HG03196 (cell line): ENCODE measurements around the gene PSRC1.
A peak's percentile ranks its signal among the peaks of the same experiment; 100 is the strongest.
"Not testable (repeated sequence)": the region's sequence is repeated elsewhere in the genome, so short reads cannot be mapped to it uniquely, and the experiment has no call there.

Source experiments
- ATAC-seq: cut with Tn5 transposase; IDR thresholded peaks from one replicate; pipeline ENCODE4 v1.9.1; 2021; ENCODE audit not compliant: unreplicated experiment

Gene PSRC1

GRCh38 chr1:109282952-109283747 lies at the start of gene PSRC1:
PSRC1 (minus strand) TSS chr1:109283145.
- ATAC-seq, result peak; percentile 94

- no peak for ATAC-seq
These were observed 48.2 kb upstream of the PSRC1 start for GRCh38 chr1:109331113-109331512.

- ATAC-seq, result no peak
These were observed 44.3 kb upstream of the PSRC1 start for GRCh38 chr1:109327285-109327684.

- no peak for ATAC-seq
These were observed 40.0 kb upstream of the PSRC1 start for GRCh38 chr1:109322974-109323373.

DNA sequence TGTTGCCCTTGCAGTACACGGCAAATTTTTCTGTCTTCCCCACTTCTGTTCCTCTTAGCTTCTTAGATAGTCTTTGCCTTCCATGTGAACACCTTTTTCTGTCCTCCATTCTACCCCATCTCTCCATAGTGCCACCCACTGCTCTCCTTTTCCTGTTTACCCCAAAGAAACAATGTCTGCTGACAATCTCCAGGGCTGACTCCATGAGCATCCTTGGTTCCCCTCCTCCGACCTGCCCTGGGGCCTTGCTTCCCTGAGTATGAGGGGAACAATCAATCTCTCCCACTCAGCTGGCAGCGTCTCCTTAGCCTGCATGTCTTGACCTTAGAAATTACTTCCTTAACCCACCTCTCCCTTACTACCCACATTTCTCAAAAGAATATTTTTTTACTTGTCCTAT lies 36.2 kb upstream of the PSRC1 start:
- no peak for ATAC-seq

DNA sequence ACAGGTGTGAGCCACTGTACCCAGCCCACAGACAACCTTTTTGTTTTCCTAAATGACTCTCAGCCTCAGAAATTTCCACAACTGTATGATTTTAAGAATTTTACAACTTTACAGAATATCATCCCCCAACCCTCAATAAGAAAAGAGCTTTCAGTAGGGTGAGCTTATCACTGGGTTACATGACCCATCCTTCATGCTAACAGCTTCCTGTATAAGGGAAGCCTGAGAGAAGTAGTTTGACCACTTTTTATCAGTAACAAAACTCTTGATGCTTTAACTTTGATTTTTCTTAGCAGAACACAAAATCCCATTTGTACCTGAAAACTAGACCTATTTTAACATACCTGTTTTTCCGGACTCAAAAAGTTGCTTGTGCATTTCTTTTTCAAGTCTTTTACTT lies 33.6 kb upstream of the PSRC1 start:
- ATAC-seq, result no peak

DNA sequence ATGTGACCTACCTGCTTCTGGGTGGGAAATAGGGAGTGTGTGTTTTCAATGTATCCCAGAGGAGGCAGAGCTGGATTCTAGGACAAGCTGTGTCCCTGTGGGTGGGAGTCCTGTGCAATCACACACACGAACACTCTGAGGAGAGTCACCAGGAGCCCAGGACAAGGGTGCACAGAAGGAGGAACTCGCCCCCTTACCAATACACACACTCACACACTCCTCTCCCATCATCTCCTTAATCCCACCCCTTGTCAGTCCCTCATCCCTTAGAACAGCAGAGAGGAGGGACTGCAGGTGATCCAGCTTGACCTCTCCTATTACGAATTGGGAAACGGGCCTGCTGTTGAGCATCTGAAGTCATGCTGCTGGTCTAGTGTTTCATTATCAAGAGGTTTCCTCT lies 32.3 kb upstream of the PSRC1 start:
- no peak for ATAC-seq

DNA sequence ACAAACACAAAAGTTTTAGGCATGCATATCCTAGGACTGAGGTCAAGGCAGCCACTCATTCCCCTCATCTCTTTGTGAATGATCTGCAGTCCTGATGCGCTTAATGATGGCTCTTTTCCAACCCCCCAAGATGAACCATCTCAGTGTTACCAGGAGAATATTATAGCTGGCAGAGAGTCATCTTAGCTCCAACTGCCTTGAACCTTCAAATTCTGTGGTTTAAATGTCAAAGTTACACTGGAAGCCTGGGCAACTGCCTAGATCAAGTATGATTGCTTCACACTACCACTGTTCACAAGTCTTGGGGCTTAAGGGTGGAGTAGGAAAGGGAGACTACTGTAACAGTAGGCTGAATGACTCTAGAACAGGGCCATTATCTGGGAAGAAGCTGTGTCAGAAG lies 31.9 kb upstream of the PSRC1 start:
- ATAC-seq, result no peak

DNA sequence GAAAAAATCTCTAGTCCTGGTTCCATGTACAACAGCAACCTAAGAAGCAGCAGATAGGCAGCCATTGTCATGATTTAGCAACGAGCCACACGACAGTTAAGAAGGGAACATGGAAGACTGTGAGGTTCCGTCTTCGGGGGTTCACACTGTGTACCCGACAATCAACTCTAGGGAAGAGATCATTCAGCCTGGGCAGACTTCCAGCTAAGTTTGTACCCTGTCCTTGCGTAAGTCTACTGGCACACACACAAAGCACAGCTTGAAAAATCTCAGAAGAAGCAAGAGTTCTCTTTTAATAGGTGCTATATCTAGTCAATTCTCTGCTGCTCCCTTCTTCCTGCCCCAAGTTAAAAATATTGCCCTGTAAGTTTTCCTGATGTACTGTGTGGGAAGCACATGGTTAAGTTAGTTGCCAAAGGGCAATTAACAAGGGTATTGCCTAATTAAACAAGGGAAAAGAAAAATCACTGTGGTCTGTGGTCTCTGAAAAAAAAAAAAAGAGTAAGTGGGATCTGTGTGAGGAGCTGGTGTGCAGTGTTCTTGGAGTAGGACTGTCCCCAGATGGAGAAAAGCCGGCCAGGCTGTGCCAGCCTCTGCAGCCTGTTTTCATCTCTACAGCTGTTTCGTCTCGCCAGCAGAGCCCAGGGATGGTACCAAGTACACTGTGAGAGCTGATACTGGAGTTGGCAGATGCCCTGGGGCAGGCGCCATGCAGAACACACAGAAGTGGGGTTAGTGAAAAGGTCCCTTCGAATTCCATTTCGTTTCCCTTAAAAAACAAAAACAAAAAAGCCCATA lies 30.2 kb upstream of the PSRC1 start:
- no peak for ATAC-seq

GRCh38 chr1:109312246-109312645 lies 29.3 kb upstream of the PSRC1 start:
- no peak for ATAC-seq

DNA sequence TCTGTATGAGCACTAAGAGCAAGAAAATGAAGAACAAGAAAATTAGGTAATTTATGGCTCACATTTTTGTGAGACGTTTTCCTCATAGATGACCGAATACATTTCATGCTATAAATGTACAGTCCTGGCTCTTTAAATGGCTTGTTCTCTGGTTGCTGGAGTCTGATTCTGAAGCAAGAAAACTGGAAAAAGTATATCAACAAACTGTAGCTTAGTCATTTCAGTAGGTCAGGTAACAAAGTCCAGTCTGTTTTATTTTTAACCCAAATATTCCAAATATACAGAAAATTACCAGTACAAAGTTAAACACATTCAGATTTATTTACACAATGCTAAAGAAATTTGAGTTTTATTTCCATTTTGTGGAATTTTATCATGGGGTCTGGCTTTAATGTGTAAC lies 26.4 kb upstream of the PSRC1 start:
- no peak for ATAC-seq

DNA sequence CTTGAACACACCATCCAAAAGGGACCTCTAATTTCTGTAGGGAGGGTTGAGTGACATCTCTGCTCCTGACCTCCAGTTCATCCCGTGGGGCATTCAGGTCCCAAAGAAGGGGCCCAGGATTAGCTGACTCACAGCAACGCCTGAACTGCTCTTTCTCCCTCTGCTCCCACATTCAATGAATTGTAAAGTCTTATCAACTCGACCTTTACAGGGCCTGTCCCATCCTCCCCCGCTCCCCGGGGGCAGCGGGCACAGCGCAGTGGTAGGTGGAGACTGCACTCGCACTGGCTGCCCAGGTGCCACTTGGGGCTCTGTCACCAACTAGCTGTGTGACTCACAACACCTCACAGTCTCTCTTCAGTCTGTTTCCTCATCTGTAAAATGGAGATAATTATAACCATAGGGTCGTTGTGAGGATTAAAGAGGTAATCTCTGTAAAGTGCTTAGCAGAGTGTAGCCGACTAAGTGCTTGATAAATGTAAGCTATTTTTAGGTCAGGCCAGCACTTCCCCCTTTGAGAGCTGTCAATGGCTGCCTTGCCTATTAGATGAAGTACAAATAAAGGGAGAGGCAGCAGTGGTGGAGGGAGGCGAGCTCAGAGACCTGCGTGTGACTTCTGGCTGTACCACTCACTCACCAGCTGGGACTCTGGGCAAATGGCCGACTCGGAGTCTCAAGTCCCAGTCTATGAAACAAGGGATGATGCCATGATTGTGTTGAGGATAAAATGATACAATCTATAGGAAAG lies 24.5 kb upstream of the PSRC1 start:
- no peak for ATAC-seq

DNA sequence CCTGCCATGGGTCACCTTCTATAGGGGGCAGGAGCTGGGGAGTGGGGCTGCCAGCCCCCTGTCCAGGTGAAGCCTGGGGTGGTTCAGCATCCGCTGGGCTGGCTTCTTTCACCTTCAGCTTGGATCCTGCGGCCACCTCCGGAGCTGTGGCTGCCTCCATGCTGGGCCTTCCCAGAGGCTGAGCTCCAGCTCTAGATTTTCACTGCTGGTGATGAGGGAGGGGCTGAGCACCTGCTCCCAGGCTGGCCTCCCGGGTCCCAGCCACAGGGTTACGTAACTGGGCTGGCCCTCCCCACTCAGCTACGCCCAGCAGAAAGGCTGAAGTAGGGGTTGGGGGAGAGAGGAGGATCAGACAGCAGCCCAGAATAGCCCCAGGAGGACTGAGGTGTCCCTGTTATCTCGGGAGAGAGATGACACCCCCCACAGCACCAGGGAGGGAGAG lies 23.9 kb upstream of the PSRC1 start, which contains the start of gene MYBPHL:
Gene MYBPHL, minus strand, starts transcription at position 180 of the 442 bp plus-strand sequence. Its CDS starts 20 bp downstream, at position 160.
- ATAC-seq, result no peak

DNA sequence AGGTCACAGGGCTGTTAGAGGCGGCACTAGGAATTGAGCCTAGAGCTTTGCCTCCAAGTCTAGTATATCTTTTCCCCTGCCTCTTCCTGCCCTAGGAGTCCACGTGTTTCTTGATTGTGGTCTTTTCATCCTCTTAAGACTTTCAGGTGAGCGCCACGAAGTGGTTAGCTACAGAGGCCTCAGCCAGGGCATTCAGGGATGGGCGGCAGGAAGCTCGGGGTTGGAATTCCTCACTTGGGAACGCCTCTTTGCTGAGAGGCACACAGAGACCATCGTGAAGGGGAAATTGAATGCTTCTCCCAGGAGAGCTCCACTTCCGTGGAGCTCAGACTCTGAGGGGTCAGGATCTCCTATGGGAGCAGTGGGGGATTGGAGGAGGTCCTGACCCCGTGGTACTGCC lies 23.0 kb upstream of the PSRC1 start:
- not testable (repeated sequence) for ATAC-seq

GRCh38 chr1:109304226-109304920 lies 21.4 kb upstream of the PSRC1 start:
- no peak for ATAC-seq

DNA sequence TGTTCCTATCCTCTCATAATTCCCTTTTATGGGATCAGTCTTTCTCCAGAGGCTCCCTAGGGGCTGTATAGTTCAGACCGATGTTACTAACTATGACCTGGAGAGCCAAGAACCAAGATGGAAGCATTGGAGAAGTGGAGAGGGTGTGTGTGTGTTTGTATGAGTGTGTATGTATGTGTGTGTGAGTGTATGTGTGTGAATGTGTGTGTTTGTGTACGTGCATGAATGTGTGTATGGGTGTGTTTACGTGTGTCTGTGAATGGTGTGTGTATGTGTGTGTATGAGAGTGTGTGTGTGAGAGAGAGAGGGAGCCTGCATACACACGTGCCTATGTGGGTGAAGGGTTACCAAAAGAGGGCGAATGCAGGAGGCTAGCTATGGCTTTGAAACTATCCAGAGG lies 18.9 kb upstream of the PSRC1 start:
- no peak for ATAC-seq

DNA sequence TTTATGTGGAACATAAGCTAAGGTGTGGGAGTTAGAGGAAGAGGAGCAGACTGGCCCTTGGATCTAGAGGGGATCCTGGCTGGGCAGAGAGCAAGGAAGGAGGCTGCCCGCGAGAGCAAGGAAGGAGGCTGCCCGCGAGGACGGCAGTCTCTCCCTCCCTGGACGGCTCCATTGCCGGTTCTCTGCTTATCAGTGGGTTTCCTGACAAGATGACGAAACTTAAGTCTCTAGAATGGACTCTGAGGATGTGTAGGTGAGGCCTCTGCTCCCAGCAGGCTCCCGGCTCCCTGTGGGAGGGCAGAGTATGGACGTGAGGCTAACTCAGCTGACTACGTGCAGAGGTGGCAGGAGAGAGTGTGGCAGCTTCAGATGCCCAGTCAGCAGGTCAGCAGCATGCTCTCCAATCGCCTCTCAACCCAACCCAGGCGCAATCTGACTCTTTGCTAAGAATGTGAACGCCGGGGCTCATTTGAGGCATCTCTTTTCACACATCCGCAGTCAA lies 17.8 kb upstream of the PSRC1 start:
- no peak for ATAC-seq

- no peak for ATAC-seq
These were observed 16.8 kb upstream of the PSRC1 start for GRCh38 chr1:109299558-109300343.

GRCh38 chr1:109298666-109299557 lies 16.0 kb upstream of the PSRC1 start:
- ATAC-seq, result no peak
